Omental fat pad (tissue), 4 donors: ENCODE results near the gene PTPRD. TPM values are rescaled to one million over a fixed set of nuclear protein-coding genes. Genes with fewer than 3 reads are reported as not detected.
"Not testable (repeated sequence)": the region's sequence is repeated elsewhere in the genome, so short reads cannot be mapped to it uniquely, and the experiment has no call there.

Experiments
- ATAC-seq: fragments of 150-250 bp; one replicate; pipeline ENCODE4 v1.9.1; 2016; ENCODE audit warnings: mild to moderate bottlenecking, moderate library complexity; ENCODE audit not compliant: low FRiP score
- DNase-seq: peaks from one replicate; pipeline ENCODE4 v3.0.0-alpha.2; 2019; ENCODE audit warnings: low spot score
- CTCF ChIP-seq, 3 donors: fragments of 450-650 bp; IDR thresholded peaks; one replicate each; pipeline ENCODE4 v1.5.1; 2016 to 2017; ENCODE audit warnings: antibody characterized with exemption in 3 of 3, mild to moderate bottlenecking in 3 of 3, moderate library complexity in 2 of 3
- total RNA-seq, 4 donors: library from RNA; depleted of rRNA; stranded (reverse); fragments of >200 nt; gene quantifications; one replicate each; pipeline ENCODE4 v1.1.0, GENCODE V29; 2016

Gene PTPRD
- total RNA-seq, 4 donors from 2014 or later: 3.5 to 34.2 (median 11.2) TPM

DNA sequence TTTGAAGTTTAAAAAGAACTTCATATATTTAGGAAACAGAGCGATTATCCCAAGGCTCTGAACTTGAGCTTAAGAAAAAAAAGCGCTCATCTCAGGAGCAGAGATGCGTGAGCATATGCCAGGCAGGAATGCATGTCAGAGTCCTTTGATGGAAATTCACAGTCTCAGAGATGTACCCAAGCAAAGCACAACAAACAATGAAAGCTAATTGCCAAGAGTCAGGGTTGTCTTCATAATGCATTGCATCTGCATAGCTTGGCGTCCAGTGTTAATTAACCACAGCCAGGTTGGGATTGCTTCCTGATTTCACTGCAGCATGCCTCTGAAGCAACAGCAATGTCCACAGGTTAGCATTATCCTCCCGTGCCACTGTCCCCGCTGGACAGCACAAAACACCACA, 1906.3 kb downstream of the PTPRD start:
- no peak for TF ChIP-seq CTCF (IDR thresholded peaks at IDR 0.05)
- ATAC-seq: no peak

GRCh38 chr9:8705861-8706260, 1906.9 kb downstream of the PTPRD start:
- DNase-seq (no peak), ATAC-seq (no peak)
- TF ChIP-seq CTCF (IDR thresholded peaks at IDR 0.05): no peak

More for the DNA sequence above, 1906.3 kb downstream of the PTPRD start:
- DNase-seq: no peak

GRCh38 chr9:8703904-8704303, 1908.9 kb downstream of the PTPRD start:
- TF ChIP-seq CTCF (IDR thresholded peaks at IDR 0.05): no peak
- ATAC-seq (no peak), DNase-seq (no peak)

- no peak for ATAC-seq
- no peak for TF ChIP-seq CTCF (IDR thresholded peaks at IDR 0.05)
- no peak for DNase-seq
Measured at GRCh38 chr9:8701904-8702303, 1910.9 kb downstream of the PTPRD start.

DNA sequence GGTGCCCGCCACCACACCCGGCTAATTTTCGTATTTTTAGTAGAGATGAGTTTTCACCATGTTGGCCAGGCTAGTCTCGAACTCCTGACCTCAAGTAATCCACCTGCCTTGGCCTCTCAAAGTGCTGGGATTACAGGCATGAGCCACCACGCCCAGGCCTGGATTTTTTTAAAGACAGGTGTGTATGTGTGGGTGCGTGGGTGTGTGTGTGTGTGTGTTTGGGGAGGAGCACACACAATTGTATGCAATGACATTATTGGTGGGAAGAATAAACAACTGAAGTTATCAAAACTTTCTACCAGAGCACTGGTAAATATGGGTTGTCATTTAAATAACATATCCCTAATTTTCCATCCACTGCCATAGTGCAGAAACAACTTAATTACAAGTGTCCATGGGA, 1915.2 kb downstream of the PTPRD start:
- not testable (repeated sequence) for DNase-seq

GRCh38 chr9:8696516-8696915, 1916.3 kb downstream of the PTPRD start:
- no peak for DNase-seq
- TF ChIP-seq CTCF (IDR thresholded peaks at IDR 0.05): no peak
- no peak for ATAC-seq

More for the DNA sequence above, 1915.2 kb downstream of the PTPRD start:
- not testable (repeated sequence) for ATAC-seq

DNA sequence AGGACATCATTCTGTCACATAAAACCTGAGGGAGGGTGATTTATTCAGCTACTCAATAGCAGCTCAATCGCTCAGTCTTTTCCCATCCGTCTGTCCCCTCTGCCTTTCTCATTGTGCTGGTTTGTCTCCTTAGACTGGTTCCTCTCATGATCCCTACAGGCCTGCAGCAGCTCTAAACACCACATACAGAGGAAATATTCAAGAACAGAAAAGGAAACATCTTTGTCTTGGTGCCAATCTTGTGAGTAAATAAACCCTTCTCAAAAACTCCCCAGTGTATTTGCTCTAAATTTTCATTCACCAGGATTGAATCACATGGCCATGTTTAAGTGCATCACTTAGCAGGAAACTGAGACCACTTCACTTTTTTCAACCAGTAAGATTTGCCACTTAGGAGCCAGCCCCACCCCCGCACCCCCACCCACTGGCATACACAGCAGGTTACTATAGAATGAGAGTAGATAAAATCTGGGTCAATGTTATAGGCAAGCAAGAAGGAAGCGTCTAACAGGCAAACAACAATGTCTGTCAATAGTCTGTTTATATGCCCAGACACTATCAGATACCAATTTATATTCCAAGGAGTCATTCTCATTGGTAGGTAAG, 1917.7 kb downstream of the PTPRD start:
- DNase-seq: no peak
- TF ChIP-seq CTCF (IDR thresholded peaks at IDR 0.05): no peak
- no peak for ATAC-seq
